ENCODE data around the gene SPAG16.

GRCh38 chr2:213237251-213237650 is 47.0 kb upstream of the SPAG16 start:
- TF ChIP-seq EZH2phosphoT487 (IDR thresholded peaks at IDR 0.05; ENCODE audit: borderline replicate concordance, low read length): no peak
- TF ChIP-seq, protein P1, sequence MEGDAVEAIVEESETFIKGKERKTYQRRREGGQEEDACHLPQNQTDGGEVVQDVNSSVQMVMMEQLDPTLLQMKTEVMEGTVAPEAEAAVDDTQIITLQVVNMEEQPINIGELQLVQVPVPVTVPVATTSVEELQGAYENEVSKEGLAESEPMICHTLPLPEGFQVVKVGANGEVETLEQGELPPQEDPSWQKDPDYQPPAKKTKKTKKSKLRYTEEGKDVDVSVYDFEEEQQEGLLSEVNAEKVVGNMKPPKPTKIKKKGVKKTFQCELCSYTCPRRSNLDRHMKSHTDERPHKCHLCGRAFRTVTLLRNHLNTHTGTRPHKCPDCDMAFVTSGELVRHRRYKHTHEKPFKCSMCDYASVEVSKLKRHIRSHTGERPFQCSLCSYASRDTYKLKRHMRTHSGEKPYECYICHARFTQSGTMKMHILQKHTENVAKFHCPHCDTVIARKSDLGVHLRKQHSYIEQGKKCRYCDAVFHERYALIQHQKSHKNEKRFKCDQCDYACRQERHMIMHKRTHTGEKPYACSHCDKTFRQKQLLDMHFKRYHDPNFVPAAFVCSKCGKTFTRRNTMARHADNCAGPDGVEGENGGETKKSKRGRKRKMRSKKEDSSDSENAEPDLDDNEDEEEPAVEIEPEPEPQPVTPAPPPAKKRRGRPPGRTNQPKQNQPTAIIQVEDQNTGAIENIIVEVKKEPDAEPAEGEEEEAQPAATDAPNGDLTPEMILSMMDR (conservative IDR thresholded peaks at IDR 0.05; ENCODE audit: low read depth, low read length): no peak
